A549 (cell line): ENCODE results near the gene ZKSCAN5.

Source experiments
- CHD2 ChIP-seq: fragments of 150-350 bp; IDR thresholded peaks from 2 replicates; pipeline ENCODE4 v1.6.1; 2014; ENCODE audit warnings: low read length; ENCODE audit not compliant: partially characterized antibody
- CTCF ChIP-seq: fragments of >200 bp; sonication (Bioruptor Twin); formaldehyde crosslinking; IDR thresholded peaks from 3 replicates; pipeline ENCODE4 v1.5.1; 2016
- MYC ChIP-seq: IDR thresholded peaks from 2 replicates; pipeline ENCODE4 v1.6.1; 2012; ENCODE audit warnings: mild to moderate bottlenecking, inconsistent platforms, low read length, improper control_type of control experiment, borderline replicate concordance
- PBX3 ChIP-seq: IDR thresholded peaks from 2 replicates; pipeline ENCODE4 v1.6.1; 2012

GRCh38 chr7:99573257-99573656 lies 68.8 kb downstream of the ZKSCAN5 start:
- TF ChIP-seq PBX3 (no peak), CHD2 (no peak), CTCF (no peak), MYC (no peak)
